ENCODE measurements around the gene DNA2.

Gene DNA2

DNA sequence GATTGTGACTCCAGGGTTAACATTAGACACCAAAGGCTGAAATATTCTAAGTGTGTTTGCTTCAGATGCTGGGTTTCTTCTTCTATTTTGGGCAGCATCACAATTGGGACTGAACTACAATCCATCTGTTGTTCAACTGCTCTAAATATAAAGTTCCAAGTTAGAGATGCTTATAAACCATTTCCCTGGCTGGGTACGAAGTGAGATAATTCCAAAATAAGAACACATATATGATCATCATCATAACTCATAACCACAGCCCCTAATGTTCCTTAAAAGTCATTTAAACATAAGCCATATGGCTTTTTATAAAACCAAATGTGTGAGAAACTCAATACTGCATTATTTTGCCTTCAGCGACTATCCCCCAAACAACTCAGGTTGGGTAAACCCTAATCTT lies 28.8 kb downstream of the DNA2 start:
- DNase-seq (ENCODE audit: low read depth), result no peak

DNA sequence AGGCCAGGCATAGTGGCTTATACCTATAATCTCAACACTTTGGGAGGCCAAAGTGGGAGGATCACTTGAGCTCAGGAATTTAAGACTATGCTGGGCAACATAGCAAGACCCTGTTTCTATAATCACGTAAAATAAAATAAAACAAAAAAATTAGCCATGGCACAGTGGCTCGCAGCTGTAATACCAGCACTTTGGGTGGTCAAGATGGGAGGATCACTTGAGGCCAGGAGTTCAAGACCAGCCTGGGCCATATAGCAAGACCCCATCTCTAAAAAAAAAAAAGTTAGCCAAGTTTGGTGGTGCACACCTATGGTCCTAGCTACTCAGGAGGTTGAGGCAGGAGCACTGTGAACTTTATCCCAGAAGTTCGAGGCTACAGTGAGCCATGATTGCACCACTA lies 30.9 kb downstream of the DNA2 start:
- DNase-seq (ENCODE audit: low read depth), result no peak

DNA sequence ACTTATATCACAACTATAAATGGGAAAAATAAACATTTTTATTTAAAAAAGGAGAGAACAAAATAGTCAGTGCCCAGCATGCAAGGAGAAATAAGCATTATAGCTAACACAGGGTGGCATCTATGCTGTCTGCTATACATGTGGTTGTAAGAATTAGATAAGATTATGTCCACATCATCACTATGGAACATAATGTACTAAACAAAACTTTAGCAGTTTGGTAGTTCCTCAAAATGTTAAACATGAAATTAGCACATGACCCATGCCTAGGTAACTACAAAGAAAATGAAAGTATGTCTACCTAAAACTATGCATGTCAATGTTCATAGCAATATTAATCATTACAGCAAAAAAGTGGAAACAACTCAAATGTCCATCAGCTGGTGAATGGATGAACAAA lies 36.0 kb downstream of the DNA2 start:
- DNase-seq (ENCODE audit: low read depth), result no peak

GRCh38 chr10:68434657-68435056 lies 37.1 kb downstream of the DNA2 start:
- DNase-seq (ENCODE audit: low read depth), result peak; percentile 8

DNA sequence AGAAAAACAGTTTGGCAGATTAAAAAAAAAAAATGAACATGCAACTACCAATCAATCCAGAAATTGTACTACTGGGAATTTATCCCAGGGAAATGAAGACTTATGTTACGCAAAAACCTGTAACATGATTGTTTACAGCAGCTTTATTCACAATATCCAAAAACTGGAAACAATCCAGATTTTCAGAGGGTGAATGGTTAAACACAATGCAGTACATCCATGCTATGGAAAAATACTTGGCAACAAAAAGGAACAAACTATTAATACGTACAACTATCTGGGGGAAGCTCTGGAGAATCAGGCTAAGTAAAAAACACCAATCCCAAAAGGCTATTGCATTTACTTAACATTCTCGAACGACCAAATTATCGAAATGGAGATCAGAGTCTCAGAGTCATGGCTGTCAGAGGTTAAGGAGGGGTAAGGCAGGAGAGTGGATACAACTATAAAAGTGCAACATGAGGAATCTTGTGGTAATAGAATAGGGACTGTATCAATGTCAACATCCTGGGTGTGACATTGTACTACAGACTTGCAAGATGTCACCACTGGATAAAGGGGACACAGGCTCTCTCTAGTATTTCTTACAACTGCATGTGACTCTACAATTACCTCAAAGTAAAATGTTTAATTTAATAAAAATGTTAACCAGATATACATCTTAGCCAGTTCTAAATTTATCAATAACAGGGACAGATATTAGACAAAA lies 43.2 kb downstream of the DNA2 start:
- peak; percentile 7 for DNase-seq (ENCODE audit: low read depth)

DNA sequence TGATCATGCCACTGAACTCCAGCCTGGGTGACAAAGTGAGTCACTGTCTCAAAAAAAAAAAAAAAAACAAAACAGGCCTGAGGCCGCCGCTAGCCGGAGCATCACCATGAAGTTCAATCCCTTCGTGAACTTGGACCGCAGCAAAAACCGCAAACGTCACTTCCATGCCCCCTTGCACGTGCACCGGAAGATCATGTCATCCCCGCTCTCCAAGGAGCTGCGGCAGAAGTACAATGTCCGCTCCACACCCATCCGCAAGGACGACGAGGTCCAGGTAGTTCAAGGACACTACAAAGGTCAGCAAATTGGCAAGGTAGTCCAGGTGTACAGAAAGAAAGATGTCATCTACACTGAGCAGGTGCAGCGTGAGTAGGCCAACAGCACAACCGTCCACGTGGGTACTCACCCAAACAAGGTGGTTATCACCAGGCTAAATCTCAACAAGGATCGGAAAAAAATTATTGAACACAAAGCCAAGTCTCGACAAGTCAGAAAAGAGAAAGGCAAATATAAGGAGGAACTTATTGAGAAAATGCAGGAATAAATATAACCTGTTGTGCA lies 47.2 kb downstream of the DNA2 start:
- DNase-seq (ENCODE audit: low read depth), result no peak

DNA sequence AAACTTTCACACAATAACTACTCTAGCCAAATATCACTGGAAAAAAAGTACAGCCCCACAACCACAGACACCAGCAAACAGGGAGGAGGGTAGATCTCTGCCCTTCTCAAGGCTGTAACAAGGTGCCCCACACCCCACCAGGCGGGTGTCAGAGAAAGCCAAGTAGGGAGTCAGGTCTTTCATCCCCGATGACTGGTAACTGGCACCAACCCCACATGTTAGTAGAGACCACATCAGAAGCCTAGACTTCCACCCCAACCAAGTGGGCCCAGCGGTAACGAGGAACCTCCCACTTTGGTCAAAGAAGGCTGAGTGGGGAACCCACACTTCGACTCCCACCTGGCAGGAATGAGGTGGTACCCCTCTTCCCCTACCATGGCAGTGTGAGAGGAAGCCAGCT lies 48.3 kb downstream of the DNA2 start:
- no peak for DNase-seq (ENCODE audit: low read depth)

- DNase-seq (ENCODE audit: low read depth), result no peak
Measured at GRCh38 chr10:68419376-68419775, 52.4 kb downstream of the DNA2 start.

DNA sequence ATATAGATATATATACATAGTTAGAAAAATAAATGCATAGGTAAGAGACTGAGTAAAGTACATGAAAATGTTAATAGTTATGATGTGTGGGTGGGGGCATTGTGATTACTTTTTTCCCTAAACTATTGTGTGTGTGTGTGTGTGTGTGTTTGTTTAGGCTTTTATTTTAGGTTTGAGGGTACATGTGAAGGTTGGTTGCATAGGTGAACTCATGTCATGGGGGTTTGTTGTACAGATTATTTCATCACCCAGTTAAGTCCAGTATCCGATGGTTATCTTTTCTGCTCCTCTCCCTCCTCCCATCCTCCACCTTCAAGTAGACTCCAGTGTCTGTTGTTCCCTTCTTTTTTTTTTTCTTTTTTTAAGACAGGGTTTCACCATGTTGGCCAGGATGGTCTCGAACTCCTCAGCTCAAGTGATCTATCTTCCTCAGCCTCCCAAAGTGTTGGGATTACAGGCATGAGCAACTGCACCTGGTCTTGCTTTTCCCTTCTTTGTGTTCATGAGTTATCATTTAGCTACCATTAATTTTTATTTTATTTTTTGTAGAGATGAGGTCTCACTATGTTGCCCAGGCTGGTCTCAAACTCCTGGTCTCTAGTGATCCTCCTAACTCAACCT lies 62.8 kb downstream of the DNA2 start:
- no peak for DNase-seq (ENCODE audit: low read depth)

DNA sequence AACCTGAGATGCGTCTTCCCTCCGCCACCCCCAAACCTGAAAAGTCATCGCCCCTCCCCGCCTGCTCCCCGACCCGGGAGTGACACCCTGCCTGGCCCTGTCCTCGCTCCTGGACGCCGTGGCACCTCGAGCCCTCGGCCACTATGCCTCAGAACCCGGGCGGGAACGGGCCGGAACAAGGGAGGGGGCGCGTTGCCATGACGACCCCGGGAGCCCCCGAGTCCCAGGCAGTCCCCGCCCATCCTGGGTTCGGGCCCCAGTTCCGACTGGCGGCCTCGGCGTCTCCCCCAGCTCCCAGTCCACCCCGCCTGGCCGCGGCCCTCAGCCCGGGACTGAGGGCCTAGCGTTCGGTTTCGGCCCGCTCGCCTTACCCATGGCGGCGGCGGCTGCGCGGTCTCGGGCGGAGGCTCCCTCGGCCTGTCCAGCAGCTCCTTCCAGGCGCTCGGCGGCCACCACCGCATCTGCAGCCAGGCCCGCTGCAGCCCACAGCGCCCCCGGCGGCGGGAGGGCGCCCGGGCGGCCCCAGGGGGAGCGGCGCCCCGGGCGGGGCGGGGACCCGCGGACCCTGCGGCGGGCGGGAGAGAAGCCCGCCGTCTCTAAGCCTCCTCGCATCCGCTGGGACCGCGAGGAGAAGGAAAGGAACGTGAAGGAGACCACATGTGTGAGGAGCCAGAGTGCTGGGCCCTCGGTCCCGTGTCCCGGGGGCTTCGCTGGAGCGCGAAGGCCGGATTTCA lies 64.8 kb downstream of the DNA2 start, which contains the start of gene RUFY2:
TSS of gene RUFY2 (minus strand) at position 463 of the 734 bp plus-strand sequence. CDS start at position 375, 88 bp downstream.
- peak; percentile 73 for DNase-seq (ENCODE audit: low read depth)

DNA sequence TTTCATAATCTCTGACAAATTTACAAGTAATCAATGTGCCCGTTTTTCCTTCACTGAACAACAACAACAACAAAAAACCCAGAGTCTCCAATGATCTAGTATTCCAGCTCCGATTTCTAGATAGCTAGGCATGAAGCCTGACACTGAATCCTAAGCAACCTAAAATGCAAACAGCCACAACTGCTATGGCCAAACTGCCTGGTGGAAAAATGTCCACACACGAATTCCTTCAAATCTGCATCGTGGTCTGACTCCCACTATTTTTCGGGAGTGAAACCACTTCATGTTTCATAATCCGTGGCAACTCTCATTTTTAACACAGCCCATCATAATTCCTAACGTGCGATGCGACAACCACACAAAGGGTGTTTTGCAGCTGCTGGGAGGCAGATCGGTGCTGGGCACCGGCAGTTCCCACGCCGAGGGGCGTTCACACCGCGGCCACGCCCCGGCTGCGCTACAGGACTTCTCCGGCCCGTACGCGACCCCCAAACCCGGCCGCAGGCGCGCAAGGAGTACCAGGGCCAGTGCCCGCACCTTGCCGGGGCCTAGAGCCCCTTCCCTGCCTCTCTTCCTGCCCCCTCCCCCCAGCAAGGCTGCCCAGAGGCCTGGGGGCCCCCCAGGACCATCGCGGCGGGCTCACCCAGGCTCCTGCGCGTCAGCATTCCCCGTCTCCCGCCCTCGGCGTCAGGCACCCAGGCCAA lies 65.5 kb downstream of the DNA2 start:
- DNase-seq (ENCODE audit: low read depth), result peak; percentile 72

DNA sequence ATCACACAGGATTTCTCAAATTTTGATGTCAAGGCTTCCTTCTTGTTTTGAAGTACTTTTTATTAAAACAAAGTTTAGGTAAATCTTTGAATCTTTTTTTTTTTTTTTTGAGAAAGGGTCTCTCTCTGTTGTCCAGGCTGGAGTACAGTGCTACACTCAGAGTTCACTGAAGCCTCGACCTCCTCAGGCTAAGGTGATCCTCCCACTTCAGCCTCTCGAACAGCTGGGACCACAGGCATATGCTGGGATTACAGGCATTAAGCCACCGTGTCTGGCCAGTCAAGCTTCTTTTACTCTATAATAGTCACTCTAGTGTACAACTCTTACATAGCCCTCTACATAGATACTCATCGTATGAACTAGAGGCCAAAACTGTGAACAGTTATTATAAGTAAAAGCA lies 68.1 kb downstream of the DNA2 start:
- no peak for DNase-seq (ENCODE audit: low read depth)

DNA sequence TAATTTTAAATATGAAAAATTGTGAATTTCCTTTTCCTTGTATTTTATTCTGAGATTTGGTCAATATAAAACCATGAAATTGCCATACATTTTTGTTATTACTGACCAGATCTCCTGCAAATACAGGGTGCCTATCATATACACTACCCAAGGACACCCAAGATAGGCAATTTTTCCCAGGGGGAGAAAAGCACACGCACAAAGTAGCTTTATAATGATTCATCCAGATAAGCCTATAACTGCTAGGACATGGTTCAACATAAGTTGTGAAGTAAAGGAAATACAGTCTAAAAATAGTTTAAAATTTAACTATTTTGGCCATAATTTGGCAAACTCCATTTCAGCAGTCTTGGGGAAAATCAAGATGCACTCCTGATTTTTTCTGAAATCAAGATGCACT lies 69.5 kb downstream of the DNA2 start:
- DNase-seq (ENCODE audit: low read depth), result peak; percentile 61

DNA sequence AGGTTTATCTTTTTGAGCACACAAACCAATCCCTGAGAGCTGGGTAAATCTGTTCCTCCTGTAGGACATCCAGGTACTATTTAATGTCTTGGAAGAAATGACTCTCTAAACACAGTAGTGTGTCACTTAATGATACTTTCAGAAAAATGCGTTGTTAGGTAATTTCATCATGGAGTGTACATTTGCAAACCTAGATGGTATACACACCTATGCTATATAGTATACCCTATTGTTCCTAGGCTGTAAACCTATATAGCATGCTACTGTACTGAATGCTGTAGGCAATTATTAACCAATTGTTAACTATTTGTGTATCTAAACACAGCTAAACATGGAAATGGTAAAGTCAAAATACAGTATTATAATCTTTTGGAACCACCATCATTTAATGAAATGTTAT lies 74.8 kb downstream of the DNA2 start:
- DNase-seq (ENCODE audit: low read depth), result no peak

- DNase-seq (ENCODE audit: low read depth), result no peak
Measured at GRCh38 chr10:68385740-68386139, 86.0 kb downstream of the DNA2 start.

DNA sequence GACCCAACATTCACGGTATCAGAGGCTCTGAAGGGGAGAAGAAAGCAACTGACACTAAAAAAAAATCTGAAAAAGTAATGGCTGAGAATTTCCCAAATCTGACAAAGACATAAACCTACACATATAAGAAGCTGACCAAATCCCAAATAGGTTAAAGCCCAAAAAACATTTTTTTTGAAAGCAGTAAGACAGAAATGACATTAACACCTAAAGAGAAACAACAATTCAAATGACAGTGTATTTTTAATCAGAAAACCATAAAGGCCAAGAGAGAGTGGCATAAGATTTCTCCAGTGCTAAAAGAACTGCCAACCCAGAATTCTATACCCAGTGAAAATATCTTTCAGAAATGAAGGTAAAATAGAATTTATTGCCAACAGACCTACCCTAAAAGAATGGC lies 100.2 kb downstream of the DNA2 start:
- DNase-seq (ENCODE audit: low read depth), result no peak

DNA sequence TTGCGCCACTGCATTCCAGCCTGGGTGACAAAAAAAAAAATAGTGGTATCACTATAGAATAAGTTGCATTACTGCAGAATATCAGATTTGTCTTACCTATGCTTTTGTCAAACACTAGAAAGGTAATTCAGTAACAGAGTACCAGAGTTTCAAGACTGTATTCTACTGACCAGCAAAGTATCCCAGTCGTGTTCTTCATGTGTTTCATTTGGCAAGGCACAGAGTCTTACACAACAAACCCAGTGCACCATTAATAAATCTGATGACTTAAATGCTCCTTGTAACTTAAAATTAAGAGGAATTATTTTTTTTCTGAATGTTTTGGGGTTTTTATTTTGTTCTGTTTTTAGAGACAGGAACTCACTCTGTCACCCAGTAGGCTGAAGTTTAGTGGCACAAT lies 104.7 kb downstream of the DNA2 start:
- DNase-seq (ENCODE audit: low read depth), result peak; percentile 14

DNA sequence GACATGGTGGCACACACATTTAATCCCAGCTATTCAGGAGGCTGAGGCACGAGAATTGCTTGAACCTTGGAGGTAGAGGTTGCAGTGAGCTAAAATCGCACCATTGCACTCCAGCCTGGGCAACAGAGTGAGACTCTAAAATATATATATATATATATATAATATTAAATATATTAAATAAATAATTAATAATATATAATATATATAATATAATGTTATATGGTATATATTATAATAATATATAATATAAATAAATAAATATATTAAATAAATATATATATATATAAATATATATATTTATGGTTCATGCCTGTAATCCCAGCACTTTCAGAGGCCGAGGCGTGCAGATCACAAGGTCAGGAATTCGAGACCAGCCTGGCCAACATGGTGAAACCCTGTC lies 105.2 kb downstream of the DNA2 start:
- no peak for DNase-seq (ENCODE audit: low read depth)

GRCh38 chr10:68365611-68366010 lies 106.2 kb downstream of the DNA2 start:
- DNase-seq (ENCODE audit: low read depth), result no peak

DNA sequence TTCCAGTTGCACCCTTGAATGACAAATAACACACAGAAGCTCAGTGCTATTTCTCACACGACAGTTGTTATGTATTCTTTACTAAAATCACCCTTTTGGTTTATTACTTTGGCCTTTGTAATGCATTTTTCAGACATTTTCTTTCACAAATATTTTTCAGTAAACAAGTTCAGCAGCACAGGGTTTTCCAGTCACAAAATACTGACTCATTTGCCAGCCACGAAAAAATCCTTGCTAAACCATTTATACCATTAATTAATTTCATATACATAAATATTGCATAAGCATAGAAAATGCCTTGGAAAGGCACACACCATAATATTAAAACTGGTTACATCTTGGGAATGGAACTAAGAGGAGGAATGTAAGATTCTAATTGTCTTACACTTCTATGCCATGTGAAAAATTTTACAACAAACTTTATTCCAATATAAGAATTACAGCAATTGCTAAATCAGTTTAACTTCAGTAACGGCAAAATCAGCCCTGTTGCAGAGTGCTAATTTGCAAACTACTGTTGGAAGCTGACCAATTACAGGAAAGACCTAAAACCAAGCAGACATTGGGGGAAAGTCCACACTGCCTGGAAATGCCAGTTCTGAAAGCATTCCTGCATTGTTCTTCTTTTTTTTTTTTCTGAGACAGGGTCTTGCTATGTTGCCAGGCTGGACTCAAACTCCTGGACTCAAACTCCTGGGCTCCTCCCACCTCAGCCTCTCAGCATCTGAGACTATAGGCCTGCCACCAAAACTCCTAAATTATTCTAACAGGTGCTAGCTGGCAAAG lies 107.5 kb downstream of the DNA2 start:
- no peak for DNase-seq (ENCODE audit: low read depth)
